ENCODE measurements around the gene FAM120C. TPM values are rescaled to one million over a fixed set of nuclear protein-coding genes. Genes with fewer than 3 reads are reported as not detected.

The FAM120C gene
- total RNA-seq, 1 donor from 2014 or later = 11.8 TPM

DNA sequence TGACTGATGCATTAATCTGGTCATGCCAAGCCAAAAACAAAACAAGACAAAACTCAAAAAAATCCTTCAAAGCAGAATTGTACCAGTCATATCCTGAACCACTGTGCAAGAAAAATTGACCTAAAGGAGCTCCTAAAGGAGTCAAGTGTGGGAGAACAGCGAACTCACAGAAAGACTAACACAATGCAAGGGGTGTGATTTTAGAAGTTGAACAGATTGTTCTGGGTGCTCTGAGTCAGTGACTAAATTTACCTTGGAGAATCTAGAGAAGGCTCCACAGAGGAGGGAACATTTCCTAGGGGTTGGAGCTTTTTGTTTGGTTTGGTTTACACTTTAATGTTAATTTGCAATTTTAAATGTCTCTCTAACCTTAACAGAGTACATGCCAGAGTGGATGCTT lies 89.9 kb downstream of the FAM120C start:
- no peak overlapping the region for H3K27ac Mint-ChIP-seq
- H3K4me3 Mint-ChIP-seq = no peak overlapping the region
- no peaks in the 10 kb centered on the region for H3K9me3 Mint-ChIP-seq
- H3K27me3 Mint-ChIP-seq (ENCODE audit: insufficient read depth) = no peaks in the 10 kb centered on the region
- intact Hi-C loops (cut with micrococcal nuclease) = no loop called here
- H3K36me3 Mint-ChIP-seq (ENCODE audit: low read depth) = no peaks in the 10 kb centered on the region
- no peak for DNase-seq (ENCODE audit: low spot score)
- H3K4me1 Mint-ChIP-seq (ENCODE audit: low read depth) = no peaks in the 10 kb centered on the region

DNA sequence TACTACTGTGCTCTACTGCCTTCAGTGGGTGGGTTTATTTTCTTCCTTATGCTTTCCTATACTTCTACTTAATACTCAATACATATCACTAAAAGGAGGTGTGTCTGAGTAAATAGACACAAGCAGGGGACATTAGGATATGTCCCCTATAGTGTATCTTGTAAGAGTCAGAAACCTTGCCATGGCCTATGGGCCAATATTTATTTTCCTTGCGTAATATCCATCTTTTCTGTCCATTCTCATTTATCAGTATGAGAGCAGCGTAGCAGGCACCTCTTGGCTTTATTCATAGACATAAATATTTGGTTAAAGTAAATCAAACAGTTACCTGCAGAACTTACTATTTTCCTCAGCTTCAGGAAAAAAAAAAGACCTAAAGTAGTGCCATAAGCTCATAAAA lies 92.2 kb downstream of the FAM120C start:
- H3K27me3 Mint-ChIP-seq (ENCODE audit: insufficient read depth) = no peaks in the 10 kb centered on the region
- no peak overlapping the region for H3K4me3 Mint-ChIP-seq
- H3K9me3 Mint-ChIP-seq = no peaks in the 10 kb centered on the region
- H3K4me1 Mint-ChIP-seq (ENCODE audit: low read depth) = no peaks in the 10 kb centered on the region
- H3K36me3 Mint-ChIP-seq (ENCODE audit: low read depth) = no peaks in the 10 kb centered on the region
- intact Hi-C loops (cut with micrococcal nuclease) = no loop called here
- no peak for DNase-seq (ENCODE audit: low spot score)
- H3K27ac Mint-ChIP-seq = no peak overlapping the region

DNA sequence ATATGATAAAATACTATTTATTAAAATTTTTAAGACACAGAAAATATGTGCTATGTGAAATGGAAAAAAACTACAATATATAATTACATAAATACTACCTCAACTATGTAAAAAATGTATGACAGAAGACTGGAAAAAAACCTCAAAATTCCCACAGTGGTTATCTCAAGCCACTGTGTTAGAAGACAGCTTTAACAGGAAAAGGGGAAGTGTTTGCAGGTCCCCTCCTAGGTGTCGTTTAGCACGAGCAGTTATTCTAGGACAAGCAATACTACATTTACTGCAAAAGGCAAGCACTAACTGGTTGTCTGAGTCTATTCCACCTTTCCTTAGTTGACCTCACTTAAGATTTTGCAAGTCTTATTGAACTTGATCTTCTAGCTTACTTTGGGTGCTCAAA lies 93.9 kb downstream of the FAM120C start:
- Mint-ChIP-seq H3K27ac (no peak overlapping the region), H3K27me3 (ENCODE audit: insufficient read depth) (no peaks in the 10 kb centered on the region), H3K4me3 (no peak overlapping the region), H3K36me3 (ENCODE audit: low read depth) (no peaks in the 10 kb centered on the region), H3K9me3 (no peaks in the 10 kb centered on the region), H3K4me1 (ENCODE audit: low read depth) (no peaks in the 10 kb centered on the region)
- DNase-seq (ENCODE audit: low spot score) = no peak
- intact Hi-C loops (cut with micrococcal nuclease) = no loop called here

DNA sequence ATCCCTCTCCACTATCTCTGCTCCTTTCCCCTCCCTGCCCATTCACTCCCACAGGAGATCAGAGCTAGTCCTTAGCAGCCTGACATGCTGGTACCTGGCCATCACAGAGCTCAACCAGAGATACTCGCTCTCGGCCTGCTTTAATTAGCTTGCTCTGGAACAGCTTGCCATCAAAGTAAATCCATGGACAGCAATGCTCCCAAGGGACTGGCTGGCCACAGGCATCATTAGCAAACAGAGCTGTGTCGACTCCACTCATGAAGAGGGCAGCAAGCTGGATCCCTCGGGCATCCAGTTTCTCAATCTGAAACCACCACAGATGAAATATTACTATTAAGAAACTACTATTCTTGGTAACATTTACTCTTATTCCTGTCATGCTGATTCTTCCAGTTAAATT lies 95.4 kb downstream of the FAM120C start:
- no peaks in the 10 kb centered on the region for H3K36me3 Mint-ChIP-seq (ENCODE audit: low read depth)
- no peaks in the 10 kb centered on the region for H3K27me3 Mint-ChIP-seq (ENCODE audit: insufficient read depth)
- no peaks in the 10 kb centered on the region for H3K4me1 Mint-ChIP-seq (ENCODE audit: low read depth)
- no peaks in the 10 kb centered on the region for H3K9me3 Mint-ChIP-seq
- no peak for DNase-seq (ENCODE audit: low spot score)
- H3K4me3 Mint-ChIP-seq = no peak overlapping the region
- intact Hi-C loops (cut with micrococcal nuclease) = no loop called here
- H3K27ac Mint-ChIP-seq = no peak overlapping the region

DNA sequence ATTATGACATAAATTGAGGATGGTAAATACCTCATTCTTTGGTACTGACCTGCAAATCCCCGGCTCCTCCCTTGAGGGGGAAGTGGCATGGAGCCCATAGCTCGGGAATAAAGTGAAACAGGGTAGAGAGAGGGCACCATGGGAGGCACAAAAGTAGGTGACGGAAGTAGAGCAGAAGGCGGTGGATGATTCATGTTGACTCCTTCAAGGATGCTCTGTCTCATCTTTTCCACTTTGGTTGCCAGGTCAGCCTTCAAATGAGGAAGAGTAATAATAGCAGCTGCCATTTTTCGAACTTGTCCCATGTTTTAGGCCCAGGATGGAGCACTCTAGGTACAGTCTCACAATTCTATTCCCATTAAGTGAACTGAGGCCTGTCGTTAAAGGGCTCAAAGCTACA lies 97.4 kb downstream of the FAM120C start:
- no peaks in the 10 kb centered on the region for H3K9me3 Mint-ChIP-seq
- no peaks in the 10 kb centered on the region for H3K36me3 Mint-ChIP-seq (ENCODE audit: low read depth)
- no peak overlapping the region for H3K27ac Mint-ChIP-seq
- no peak overlapping the region for H3K4me3 Mint-ChIP-seq
- no peaks in the 10 kb centered on the region for H3K4me1 Mint-ChIP-seq (ENCODE audit: low read depth)
- no peaks in the 10 kb centered on the region for H3K27me3 Mint-ChIP-seq (ENCODE audit: insufficient read depth)
- no peak for DNase-seq (ENCODE audit: low spot score)
- intact Hi-C loops (cut with micrococcal nuclease) = no loop called here

DNA sequence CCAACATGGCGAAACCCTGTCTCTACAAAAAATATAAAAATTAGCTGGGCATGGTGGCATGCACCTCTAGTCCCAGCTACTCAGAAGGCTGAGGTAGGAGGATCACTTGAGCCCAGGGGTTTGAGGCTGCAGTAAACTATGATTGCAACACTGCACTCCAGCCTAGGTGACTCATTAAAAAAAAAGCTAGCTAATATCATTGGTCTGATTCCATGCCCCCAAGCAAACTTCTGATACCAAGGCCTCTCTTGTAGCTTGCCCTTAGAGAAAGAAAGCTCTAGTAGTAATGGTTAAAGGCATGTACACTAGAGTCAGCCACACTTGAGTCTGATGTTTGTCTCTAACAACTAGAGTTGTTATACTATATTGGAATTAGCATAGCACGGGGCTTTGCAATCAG lies 106.2 kb downstream of the FAM120C start:
- no peak for DNase-seq (ENCODE audit: low spot score)
- H3K9me3 Mint-ChIP-seq = no peaks in the 10 kb centered on the region
- intact Hi-C loops (cut with micrococcal nuclease) = no loop called here
- no peaks in the 10 kb centered on the region for H3K27me3 Mint-ChIP-seq (ENCODE audit: insufficient read depth)
- no peak overlapping the region for H3K27ac Mint-ChIP-seq
- H3K4me3 Mint-ChIP-seq = no peak overlapping the region
- H3K4me1 Mint-ChIP-seq (ENCODE audit: low read depth) = no peaks in the 10 kb centered on the region
- no peaks in the 10 kb centered on the region for H3K36me3 Mint-ChIP-seq (ENCODE audit: low read depth)

DNA sequence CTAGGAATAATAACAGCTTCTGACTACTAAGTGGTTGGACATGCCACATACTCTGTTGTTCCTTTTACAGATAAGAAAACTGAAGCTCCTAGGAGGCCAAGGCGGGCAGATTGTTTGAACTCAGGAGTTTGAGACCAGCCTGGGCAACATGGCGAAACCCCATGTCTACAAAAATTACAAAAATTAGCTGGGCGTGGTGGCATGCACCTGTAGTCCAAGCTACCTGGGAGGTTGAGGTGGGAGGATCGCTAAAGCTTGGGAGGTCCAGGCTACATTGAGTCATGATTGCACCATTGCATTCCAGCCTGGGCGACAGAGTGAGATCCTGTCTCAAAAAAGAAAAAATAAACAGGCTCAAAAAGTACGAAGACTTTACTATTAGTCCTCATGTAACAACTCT lies 108.2 kb downstream of the FAM120C start:
- no peak for DNase-seq (ENCODE audit: low spot score)
- no peaks in the 10 kb centered on the region for H3K9me3 Mint-ChIP-seq
- H3K4me1 Mint-ChIP-seq (ENCODE audit: low read depth) = no peaks in the 10 kb centered on the region
- no peaks in the 10 kb centered on the region for H3K36me3 Mint-ChIP-seq (ENCODE audit: low read depth)
- intact Hi-C loops (cut with micrococcal nuclease) = no loop called here
- no peak overlapping the region for H3K27ac Mint-ChIP-seq
- H3K27me3 Mint-ChIP-seq (ENCODE audit: insufficient read depth) = no peaks in the 10 kb centered on the region
- no peak overlapping the region for H3K4me3 Mint-ChIP-seq

DNA sequence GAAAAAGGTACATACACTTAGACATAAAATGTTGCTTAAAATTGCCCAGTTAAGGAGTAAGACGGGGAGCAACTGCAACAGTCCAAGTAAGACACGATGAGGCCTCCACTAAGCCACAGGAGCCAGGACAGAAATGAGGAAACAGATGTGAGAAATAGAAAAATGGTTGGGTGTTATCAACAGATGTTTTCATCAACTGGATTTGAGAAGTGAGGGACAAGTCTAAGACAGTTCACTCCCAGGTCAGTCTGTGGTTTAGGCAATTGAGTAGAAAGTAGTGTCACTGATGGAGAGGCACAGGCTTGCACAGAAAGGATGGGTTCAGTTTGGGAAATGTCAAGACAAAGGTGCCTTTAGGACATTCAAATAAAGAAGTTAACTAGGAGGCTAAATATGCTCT lies 115.3 kb downstream of the FAM120C start:
- no peaks in the 10 kb centered on the region for H3K4me1 Mint-ChIP-seq (ENCODE audit: low read depth)
- no peak overlapping the region for H3K4me3 Mint-ChIP-seq
- no peaks in the 10 kb centered on the region for H3K27me3 Mint-ChIP-seq (ENCODE audit: insufficient read depth)
- no peaks in the 10 kb centered on the region for H3K9me3 Mint-ChIP-seq
- DNase-seq (ENCODE audit: low spot score) = no peak
- no peak overlapping the region for H3K27ac Mint-ChIP-seq
- intact Hi-C loops (cut with micrococcal nuclease) = no loop called here
- H3K36me3 Mint-ChIP-seq (ENCODE audit: low read depth) = no peaks in the 10 kb centered on the region

DNA sequence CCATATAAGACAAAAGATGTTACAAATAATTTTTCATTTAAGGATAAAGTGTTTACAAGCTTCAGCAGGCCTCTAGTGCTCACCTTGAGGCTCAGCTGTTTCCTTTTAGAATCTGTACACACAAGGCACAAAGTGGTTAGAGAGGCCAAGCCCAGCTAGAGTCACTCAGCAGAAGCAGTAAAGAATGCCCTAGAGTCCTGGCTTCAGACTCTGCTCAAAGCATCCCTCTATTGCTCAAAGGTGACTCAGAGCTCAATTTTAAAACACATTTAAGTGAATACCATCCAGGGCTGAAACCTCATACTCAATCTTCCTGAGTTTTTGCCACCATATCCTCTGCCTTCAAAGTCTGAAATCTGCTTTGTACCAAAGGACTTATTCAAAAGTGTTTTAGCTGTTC lies 116.2 kb downstream of the FAM120C start:
- Mint-ChIP-seq H3K4me1 (ENCODE audit: low read depth) (no peaks in the 10 kb centered on the region), H3K27me3 (ENCODE audit: insufficient read depth) (no peaks in the 10 kb centered on the region), H3K36me3 (ENCODE audit: low read depth) (no peaks in the 10 kb centered on the region), H3K9me3 (no peaks in the 10 kb centered on the region), H3K27ac (no peak overlapping the region), H3K4me3 (no peak overlapping the region)
- no peak for DNase-seq (ENCODE audit: low spot score)
- intact Hi-C loops (cut with micrococcal nuclease) = no loop called here

DNA sequence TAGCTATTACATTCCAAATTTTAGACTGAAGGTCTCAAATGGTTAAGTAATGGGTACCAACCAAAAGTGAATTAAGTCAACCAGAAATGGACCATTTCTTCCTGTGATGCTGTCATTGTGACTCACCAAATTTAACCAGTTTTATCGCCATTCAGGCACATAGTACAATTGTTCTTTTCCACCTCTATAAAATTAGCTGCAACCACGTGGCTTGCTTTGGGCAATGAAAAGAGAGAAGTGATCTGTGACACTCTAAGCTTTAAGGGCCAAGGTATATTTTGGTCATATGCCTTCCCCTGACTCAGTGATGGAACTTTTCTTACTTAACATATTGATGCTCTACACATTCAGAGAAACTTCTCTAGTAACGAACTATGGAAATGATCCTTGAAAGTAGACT lies 118.5 kb downstream of the FAM120C start:
- no peak for DNase-seq (ENCODE audit: low spot score)
- intact Hi-C loops (cut with micrococcal nuclease) = no loop called here
- Mint-ChIP-seq H3K9me3 (no peaks in the 10 kb centered on the region), H3K36me3 (ENCODE audit: low read depth) (no peaks in the 10 kb centered on the region), H3K27me3 (ENCODE audit: insufficient read depth) (peaks cover 3% of the 10 kb centered on the region), H3K27ac (no peak overlapping the region), H3K4me3 (no peak overlapping the region), H3K4me1 (ENCODE audit: low read depth) (no peaks in the 10 kb centered on the region)

DNA sequence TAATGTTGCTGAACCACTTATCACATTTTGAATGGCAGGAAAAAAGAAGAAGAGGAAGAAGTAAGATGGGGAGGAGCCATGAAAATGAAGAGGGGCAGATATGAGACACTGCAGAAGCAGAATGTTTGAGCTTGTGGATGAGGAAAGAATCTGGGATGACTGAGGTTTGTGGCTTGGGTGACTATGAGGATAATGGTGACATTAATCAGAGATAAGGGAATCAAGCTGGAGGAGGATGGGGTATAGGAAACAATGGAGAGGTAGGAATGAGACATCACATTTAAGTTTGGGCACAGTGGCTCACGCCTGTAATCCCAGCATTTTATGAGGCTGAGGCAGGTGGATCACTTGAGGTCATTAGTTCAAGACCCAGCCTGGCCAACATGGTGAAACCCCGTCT lies 119.7 kb downstream of the FAM120C start:
- H3K27ac Mint-ChIP-seq = no peak overlapping the region
- intact Hi-C loops (cut with micrococcal nuclease) = no loop called here
- no peaks in the 10 kb centered on the region for H3K4me1 Mint-ChIP-seq (ENCODE audit: low read depth)
- peaks cover 3% of the 10 kb centered on the region for H3K27me3 Mint-ChIP-seq (ENCODE audit: insufficient read depth)
- no peak for DNase-seq (ENCODE audit: low spot score)
- no peaks in the 10 kb centered on the region for H3K36me3 Mint-ChIP-seq (ENCODE audit: low read depth)
- no peak overlapping the region for H3K4me3 Mint-ChIP-seq
- no peaks in the 10 kb centered on the region for H3K9me3 Mint-ChIP-seq

DNA sequence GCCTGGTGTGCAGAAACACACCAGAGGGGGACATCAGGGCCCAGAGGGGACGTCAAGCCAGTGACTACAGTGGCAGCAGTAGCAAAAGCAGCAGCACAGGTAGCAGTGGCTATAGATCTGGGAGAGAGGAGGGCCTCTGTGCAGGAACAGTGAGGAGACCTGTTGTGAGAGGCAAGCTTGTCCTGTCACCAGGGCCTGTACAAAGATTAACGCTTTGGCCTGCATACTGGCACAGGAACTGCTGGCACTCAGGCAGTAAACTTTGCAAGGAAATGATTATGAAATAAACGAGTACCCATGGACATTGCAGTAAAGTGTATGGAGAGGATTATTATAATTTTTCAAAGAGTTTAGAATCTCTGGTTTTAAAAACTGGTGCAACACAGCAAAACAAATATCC lies 133.3 kb downstream of the FAM120C start:
- no peak for DNase-seq (ENCODE audit: low spot score)
- Mint-ChIP-seq H3K9me3 (no peaks in the 10 kb centered on the region), H3K4me1 (ENCODE audit: low read depth) (peaks cover 10% of the 10 kb centered on the region), H3K36me3 (ENCODE audit: low read depth) (no peaks in the 10 kb centered on the region), H3K4me3 (no peak overlapping the region), H3K27ac (no peak overlapping the region), H3K27me3 (ENCODE audit: insufficient read depth) (no peaks in the 10 kb centered on the region)
- intact Hi-C loops (cut with micrococcal nuclease) = loop anchor here (10.0 kb wide), 2 partner anchors 305 to 1005 kb away; partner anchors contain the start of gene WNK3

DNA sequence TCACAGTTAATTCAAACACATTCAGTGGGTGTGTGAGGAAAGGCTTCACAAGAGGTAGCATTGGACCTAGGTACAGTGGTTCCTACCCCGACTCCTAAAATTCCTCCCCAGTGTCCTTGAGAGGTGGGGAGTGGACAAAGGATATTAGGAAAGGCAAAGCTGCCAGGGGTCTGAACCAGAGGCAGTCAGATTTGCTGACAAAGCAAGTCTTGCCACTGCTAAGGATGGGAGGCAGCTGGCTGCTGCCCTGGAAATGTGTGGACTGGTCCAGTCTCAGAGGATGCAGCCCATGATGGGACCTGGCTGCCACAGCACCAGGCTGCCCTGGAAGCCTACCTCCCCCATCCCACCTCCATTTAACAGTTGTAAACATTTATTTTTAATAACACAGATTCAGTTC lies 134.6 kb downstream of the FAM120C start:
- intact Hi-C loops (cut with micrococcal nuclease) = loop anchor here (10.0 kb wide), 2 partner anchors 306 to 1006 kb away; partner anchors contain the start of gene WNK3
- Mint-ChIP-seq H3K36me3 (ENCODE audit: low read depth) (no peaks in the 10 kb centered on the region), H3K9me3 (no peaks in the 10 kb centered on the region), H3K27me3 (ENCODE audit: insufficient read depth) (no peaks in the 10 kb centered on the region), H3K4me3 (no peak overlapping the region), H3K4me1 (ENCODE audit: low read depth) (peaks cover 11% of the 10 kb centered on the region), H3K27ac (no peak overlapping the region)
- DNase-seq (ENCODE audit: low spot score) = no peak

DNA sequence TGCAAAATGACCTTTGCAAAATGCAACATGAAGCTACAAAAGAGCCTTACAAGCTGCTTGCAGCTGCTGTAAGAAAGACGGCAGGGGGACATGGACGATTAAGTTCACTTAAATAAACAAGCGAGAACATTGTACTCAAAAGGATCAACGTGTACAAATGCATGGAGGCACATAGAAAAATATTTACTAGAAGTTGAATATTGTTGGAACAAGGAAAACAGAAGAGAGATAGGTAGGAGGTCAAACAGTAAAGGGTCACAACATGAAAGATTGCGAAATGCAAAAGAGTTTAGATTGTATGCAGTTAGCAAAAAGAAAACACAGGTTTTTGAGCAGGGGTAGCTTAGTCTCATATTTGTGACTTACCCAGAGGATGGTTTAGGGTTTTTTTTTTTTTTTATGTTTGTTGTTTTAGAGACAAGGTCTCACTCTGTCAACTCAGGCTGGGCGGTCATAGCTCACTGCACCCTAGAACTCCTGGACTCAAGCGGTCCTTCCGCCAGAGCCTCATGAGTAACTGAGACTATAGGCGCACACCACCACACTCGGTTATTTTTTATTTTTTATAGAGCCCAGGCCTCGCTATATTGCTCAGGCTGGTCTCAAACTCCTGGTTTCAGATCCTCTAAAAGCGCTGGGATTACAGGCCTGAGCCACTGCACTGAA lies 137.4 kb downstream of the FAM120C start:
- Mint-ChIP-seq H3K27ac (peak overlapping the region; percentile 95), H3K27me3 (ENCODE audit: insufficient read depth) (no peaks in the 10 kb centered on the region), H3K4me1 (ENCODE audit: low read depth) (peaks cover 13% of the 10 kb centered on the region), H3K9me3 (no peaks in the 10 kb centered on the region), H3K4me3 (peak overlapping the region; percentile 92), H3K36me3 (ENCODE audit: low read depth) (peaks cover 7% of the 10 kb centered on the region)
- DNase-seq (ENCODE audit: low spot score) = no peak
- intact Hi-C loops (cut with micrococcal nuclease) = loop anchor here (2.0 to 10.0 kb wide), 3 partner anchors 309 to 1009 kb away; partner anchors contain the start of gene WNK3

All from activated T-helper 1 cell treated with anti-CD3 and anti-CD28 coated beads, Interleukin-12 subunit alpha, Interleukin-12 subunit beta, Interleukin-2, Interleukin-4 antibody, amounts not matched to agents 30 ng/mL and 10 ng/mL and 1 ng/mL, durations not matched to agents 14 hours and 24 hours and 36 hours (primary cell).